Liver (tissue), 9 donors: ENCODE data around the gene NSD1. TPM values are rescaled to one million over a fixed set of nuclear protein-coding genes. Genes with fewer than 3 reads are reported as not detected.

ENCODE experiments used
- DNase-seq: peaks from one replicate; pipeline ENCODE4 v3.0.0-alpha.2; 2017; ENCODE audit warnings: low spot score
- H3K27ac ChIP-seq, 2 donors: one replicate each; pipeline ENCODE4 v1.7.0; 2013; ENCODE audit warnings: inconsistent platforms in 2 of 2, low read length in 2 of 2, control low read depth in 1 of 2, low read depth in 1 of 2, mild to moderate bottlenecking in 1 of 2
- H3K27me3 ChIP-seq, 4 donors: one replicate each; pipeline versions ENCODE4 v1.6.1 to v1.7.0; 2013; ENCODE audit warnings: low read length in 3 of 4, inconsistent platforms in 1 of 4, mild to moderate bottlenecking in 1 of 4, moderate library complexity in 1 of 4; ENCODE audit not compliant: control insufficient read depth in 4 of 4, insufficient read depth in 4 of 4
- H3K36me3 ChIP-seq, 4 donors: one replicate each; pipeline versions ENCODE4 v1.6.1 to v1.7.0; 2013; ENCODE audit warnings: low read length in 3 of 4, mild to moderate bottlenecking in 3 of 4, low read depth in 1 of 4, moderate library complexity in 1 of 4; ENCODE audit not compliant: control insufficient read depth in 4 of 4, insufficient read depth in 3 of 4
- H3K4me1 ChIP-seq, 4 donors: one replicate each; pipeline versions ENCODE4 v1.6.1 to v1.7.0; 2013; ENCODE audit warnings: low read length in 3 of 4, mild to moderate bottlenecking in 3 of 4, moderate library complexity in 1 of 4; ENCODE audit not compliant: control insufficient read depth in 4 of 4, insufficient read depth in 4 of 4
- H3K4me3 ChIP-seq, 3 donors: one replicate each; pipeline versions ENCODE4 v1.6.1 to v1.7.0; 2013; ENCODE audit warnings: low read length in 3 of 3, control low read depth in 1 of 3, low read depth in 1 of 3, mild to moderate bottlenecking in 1 of 3
- H3K9ac ChIP-seq, 2 donors: one replicate each; pipeline ENCODE4 v1.7.0; 2013; ENCODE audit warnings: low read length in 2 of 2, mild to moderate bottlenecking in 2 of 2, moderate library complexity in 2 of 2, control low read depth in 1 of 2, low read depth in 1 of 2
- H3K9me3 ChIP-seq, 4 donors: one replicate each; pipeline versions ENCODE4 v1.6.1 to v1.7.0; 2013; ENCODE audit warnings: low read length in 3 of 4; ENCODE audit not compliant: control insufficient read depth in 4 of 4
- GABPA ChIP-seq, 2 donors: IDR thresholded peaks in 1 of 2; conservative IDR thresholded peaks in 1 of 2; 2 replicates each; pipeline ENCODE4 v1.6.1; 2016; ENCODE audit warnings: antibody characterized with exemption in 2 of 2, mild to moderate bottlenecking in 1 of 2, moderate library complexity in 1 of 2
- HNF4A ChIP-seq, 2 donors: conservative IDR thresholded peaks; 2 replicates each; pipeline ENCODE4 v1.6.1; 2016; ENCODE audit warnings: antibody characterized with exemption in 2 of 2, mild to moderate bottlenecking in 2 of 2
- HNF4G ChIP-seq: IDR thresholded peaks from 2 replicates; pipeline ENCODE4 v1.6.1; 2016; ENCODE audit warnings: antibody characterized with exemption
- JUND ChIP-seq, 2 donors: IDR thresholded peaks; 2 replicates each; pipeline ENCODE4 v1.6.1; 2016; ENCODE audit warnings: antibody characterized with exemption in 2 of 2
- SP1 ChIP-seq: IDR thresholded peaks from 2 replicates; pipeline ENCODE4 v1.6.1; 2018; ENCODE audit warnings: antibody characterized with exemption, mild to moderate bottlenecking
- TAF1 ChIP-seq: conservative IDR thresholded peaks from 2 replicates; pipeline ENCODE4 v1.6.1; 2016; ENCODE audit warnings: antibody characterized with exemption, mild to moderate bottlenecking
- YY1 ChIP-seq: IDR thresholded peaks from 2 replicates; pipeline ENCODE4 v1.6.1; 2016; ENCODE audit warnings: antibody characterized with exemption, mild to moderate bottlenecking
- WGBS: extraction: QIAGEN DNeasy Blood & Tissue Kit; methylation state at CpG from one replicate; pipeline ENCODE4 v1.1.7; 2013; 5-methylcytosine and 5-hydroxymethylcytosine counted together
- polyA plus RNA-seq, 2 donors: library from polyadenylated mRNA; stranded (reverse) in 1 of 2; unstranded in 1 of 2; fragments of 200-250 nt in 1 of 2; fragments of >200 nt in 1 of 2; fragmentation: Nextera tagmentation in 1 of 2; extraction: Ambion mirVana in 1 of 2; gene quantifications; one replicate each; pipeline versions ENCODE4 v1.2.1 to v1.2.3, GENCODE V29; 2013 to 2015
- total RNA-seq, 2 donors: library from RNA; depleted of rRNA; stranded (reverse); fragments of >200 nt; gene quantifications; one replicate each; pipeline ENCODE4 v1.2.3, GENCODE V29; 2014
- TF ChIP-seq, protein P1 (sequence below): IDR thresholded peaks from 2 replicates; pipeline ENCODE4 v1.6.1; 2016; ENCODE audit warnings: antibody characterized with exemption, mild to moderate bottlenecking
- TF ChIP-seq, protein P2 (sequence below): IDR thresholded peaks from 2 replicates; pipeline ENCODE4 v1.6.1; 2016; ENCODE audit warnings: antibody characterized with exemption
- TF ChIP-seq, protein P3 (sequence below): IDR thresholded peaks from 2 replicates; pipeline ENCODE4 v1.6.1; 2016; ENCODE audit warnings: antibody characterized with exemption
- donor health status: healthy.
- donor health status: healthy.
- donor health status: healthy.
- donor health status: healthy.
- donor health status: healthy.

NSD1 gene
- total and polyA plus RNA-seq, 4 donors: 5.3 to 34.1 (median 19.3) TPM

- TF ChIP-seq, protein P1, sequence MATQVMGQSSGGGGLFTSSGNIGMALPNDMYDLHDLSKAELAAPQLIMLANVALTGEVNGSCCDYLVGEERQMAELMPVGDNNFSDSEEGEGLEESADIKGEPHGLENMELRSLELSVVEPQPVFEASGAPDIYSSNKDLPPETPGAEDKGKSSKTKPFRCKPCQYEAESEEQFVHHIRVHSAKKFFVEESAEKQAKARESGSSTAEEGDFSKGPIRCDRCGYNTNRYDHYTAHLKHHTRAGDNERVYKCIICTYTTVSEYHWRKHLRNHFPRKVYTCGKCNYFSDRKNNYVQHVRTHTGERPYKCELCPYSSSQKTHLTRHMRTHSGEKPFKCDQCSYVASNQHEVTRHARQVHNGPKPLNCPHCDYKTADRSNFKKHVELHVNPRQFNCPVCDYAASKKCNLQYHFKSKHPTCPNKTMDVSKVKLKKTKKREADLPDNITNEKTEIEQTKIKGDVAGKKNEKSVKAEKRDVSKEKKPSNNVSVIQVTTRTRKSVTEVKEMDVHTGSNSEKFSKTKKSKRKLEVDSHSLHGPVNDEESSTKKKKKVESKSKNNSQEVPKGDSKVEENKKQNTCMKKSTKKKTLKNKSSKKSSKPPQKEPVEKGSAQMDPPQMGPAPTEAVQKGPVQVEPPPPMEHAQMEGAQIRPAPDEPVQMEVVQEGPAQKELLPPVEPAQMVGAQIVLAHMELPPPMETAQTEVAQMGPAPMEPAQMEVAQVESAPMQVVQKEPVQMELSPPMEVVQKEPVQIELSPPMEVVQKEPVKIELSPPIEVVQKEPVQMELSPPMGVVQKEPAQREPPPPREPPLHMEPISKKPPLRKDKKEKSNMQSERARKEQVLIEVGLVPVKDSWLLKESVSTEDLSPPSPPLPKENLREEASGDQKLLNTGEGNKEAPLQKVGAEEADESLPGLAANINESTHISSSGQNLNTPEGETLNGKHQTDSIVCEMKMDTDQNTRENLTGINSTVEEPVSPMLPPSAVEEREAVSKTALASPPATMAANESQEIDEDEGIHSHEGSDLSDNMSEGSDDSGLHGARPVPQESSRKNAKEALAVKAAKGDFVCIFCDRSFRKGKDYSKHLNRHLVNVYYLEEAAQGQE: no peak
Measured at GRCh38 chr5:177090813-177091212, 42.8 kb upstream of the NSD1 start (continued).

DNA sequence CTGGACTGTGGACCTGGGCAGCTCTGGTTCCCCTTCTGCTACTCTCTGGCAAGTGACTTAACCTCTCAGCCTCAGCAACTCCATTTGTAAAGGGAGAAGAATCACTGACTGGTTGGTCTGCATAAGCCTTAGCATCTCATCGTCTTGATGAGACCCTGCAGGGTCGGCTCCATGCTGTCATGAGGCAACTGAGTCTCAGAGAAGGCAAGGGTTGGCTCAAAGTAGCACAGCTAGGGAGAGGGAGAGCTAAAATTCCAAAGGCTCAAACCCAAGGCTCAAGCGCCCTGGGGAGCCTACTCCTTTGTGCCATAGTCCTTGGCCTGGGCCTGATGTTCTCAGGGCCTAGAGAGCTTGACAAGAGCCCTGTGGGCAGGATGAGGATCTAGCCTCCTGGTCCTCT is 42.3 kb upstream of the NSD1 start:
- Histone ChIP-seq H3K36me3 (peaks cover 3 to 17% (median 8%) of the 10 kb centered on the region in 4 donors), H3K9me3 (no peaks in the 10 kb centered on the region), H3K27me3 (no peaks in the 10 kb centered on the region), H3K9ac (no peak overlapping the region), H3K27ac (no peak overlapping the region), H3K4me1 (peaks cover 19 to 68% (median 60%) of the 10 kb centered on the region in 4 donors), H3K4me3 (no peak overlapping the region)
- no peak for DNase-seq
- 94% methylated on average over 3 of the region's 3 CpGs for WGBS
- TF ChIP-seq TAF1 (no peak), JUND (IDR thresholded peaks at IDR 0.05) (no peak), SP1 (no peak), HNF4G (no peak), GABPA (IDR thresholded peaks at IDR 0.05 in 1 of 2, conservative IDR thresholded peaks at IDR 0.05 in 1 of 2) (no peak), YY1 (no peak)
- TF ChIP-seq, protein P1: no peak
- TF ChIP-seq, protein P2, sequence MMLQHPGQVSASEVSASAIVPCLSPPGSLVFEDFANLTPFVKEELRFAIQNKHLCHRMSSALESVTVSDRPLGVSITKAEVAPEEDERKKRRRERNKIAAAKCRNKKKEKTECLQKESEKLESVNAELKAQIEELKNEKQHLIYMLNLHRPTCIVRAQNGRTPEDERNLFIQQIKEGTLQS: no peak

- H3K4me1 ChIP-seq: peaks cover 17 to 77% (median 62%) of the 10 kb centered on the region in 4 donors
- H3K36me3 ChIP-seq: peaks cover 3 to 17% (median 8%) of the 10 kb centered on the region in 4 donors
- no peak for DNase-seq
- WGBS: 92% methylated on average over 32 of the region's 32 CpGs
- H3K27ac ChIP-seq: no peak overlapping the region
- TF ChIP-seq YY1 (no peak), GABPA (IDR thresholded peaks at IDR 0.05 in 1 of 2, conservative IDR thresholded peaks at IDR 0.05 in 1 of 2) (no peak), JUND (IDR thresholded peaks at IDR 0.05) (no peak), HNF4A (conservative IDR thresholded peaks at IDR 0.05) (no peak)
- TF ChIP-seq, protein P3, sequence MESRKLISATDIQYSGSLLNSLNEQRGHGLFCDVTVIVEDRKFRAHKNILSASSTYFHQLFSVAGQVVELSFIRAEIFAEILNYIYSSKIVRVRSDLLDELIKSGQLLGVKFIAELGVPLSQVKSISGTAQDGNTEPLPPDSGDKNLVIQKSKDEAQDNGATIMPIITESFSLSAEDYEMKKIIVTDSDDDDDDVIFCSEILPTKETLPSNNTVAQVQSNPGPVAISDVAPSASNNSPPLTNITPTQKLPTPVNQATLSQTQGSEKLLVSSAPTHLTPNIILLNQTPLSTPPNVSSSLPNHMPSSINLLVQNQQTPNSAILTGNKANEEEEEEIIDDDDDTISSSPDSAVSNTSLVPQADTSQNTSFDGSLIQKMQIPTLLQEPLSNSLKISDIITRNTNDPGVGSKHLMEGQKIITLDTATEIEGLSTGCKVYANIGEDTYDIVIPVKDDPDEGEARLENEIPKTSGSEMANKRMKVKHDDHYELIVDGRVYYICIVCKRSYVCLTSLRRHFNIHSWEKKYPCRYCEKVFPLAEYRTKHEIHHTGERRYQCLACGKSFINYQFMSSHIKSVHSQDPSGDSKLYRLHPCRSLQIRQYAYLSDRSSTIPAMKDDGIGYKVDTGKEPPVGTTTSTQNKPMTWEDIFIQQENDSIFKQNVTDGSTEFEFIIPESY: no peak
- no peaks in the 10 kb centered on the region for H3K27me3 ChIP-seq
- H3K9me3 ChIP-seq: no peaks in the 10 kb centered on the region
- no peak overlapping the region for H3K4me3 ChIP-seq
- H3K9ac ChIP-seq: no peak overlapping the region
Measured at GRCh38 chr5:177092178-177093081, 41.1 kb upstream of the NSD1 start.
